Natural killer cell treated with Interleukin-12 subunit alpha and Interleukin-12 subunit beta and Interleukin-15 and Interleukin-18, amount 100 ng/mL, for 72 hours (primary cell): ENCODE data around the gene TELO2. TPM values are rescaled to one million over a fixed set of nuclear protein-coding genes. Genes with fewer than 3 reads are reported as not detected.

Source experiments
- ATAC-seq, 2 donors: fragments of 150-1000 bp; cut with Tn5 transposase in 1 of 2; sonication (Bioruptor Pico), chemical (Tn5 transposase) in 1 of 2; 2 replicates each; pipeline ENCODE4 v1.10.0; 2021
- DNase-seq: peaks from one replicate; pipeline ENCODE4 v3.0.0; 2022; ENCODE audit warnings: low spot score
- H3K27ac Mint-ChIP-seq, 2 donors: 1 replicate in 1 of 2; 2 replicates in 1 of 2; pipeline ENCODE4 v1.8.0; 2022; ENCODE audit warnings: mixed read lengths in 2 of 2, mild to moderate bottlenecking in 1 of 2, moderate library complexity in 1 of 2
- H3K27me3 Mint-ChIP-seq, 2 donors: 1 replicate in 1 of 2; 2 replicates in 1 of 2; pipeline ENCODE4 v1.8.0; 2022; ENCODE audit warnings: mixed read lengths in 2 of 2
- H3K36me3 Mint-ChIP-seq: one replicate; pipeline ENCODE4 v1.8.0; 2022; ENCODE audit warnings: mixed read lengths
- H3K4me1 Mint-ChIP-seq, 2 donors: 1 replicate in 1 of 2; 2 replicates in 1 of 2; pipeline ENCODE4 v1.8.0; 2022; ENCODE audit warnings: low read depth in 2 of 2, mixed read lengths in 2 of 2, mild to moderate bottlenecking in 1 of 2
- H3K4me3 Mint-ChIP-seq: one replicate; pipeline ENCODE4 v1.8.0; 2022; ENCODE audit warnings: mixed read lengths
- H3K9me3 Mint-ChIP-seq: 2 replicates; pipeline ENCODE4 v1.8.0; 2022; ENCODE audit warnings: mixed read lengths
- total RNA-seq, 2 donors: library from RNA; stranded (reverse); gene quantifications; one replicate each; pipeline ENCODE4 v1.2.3, GENCODE V29; 2022

TELO2 gene
- total RNA-seq, 2 donors from 2014 or later: 55.5 to 156 TPM

DNA sequence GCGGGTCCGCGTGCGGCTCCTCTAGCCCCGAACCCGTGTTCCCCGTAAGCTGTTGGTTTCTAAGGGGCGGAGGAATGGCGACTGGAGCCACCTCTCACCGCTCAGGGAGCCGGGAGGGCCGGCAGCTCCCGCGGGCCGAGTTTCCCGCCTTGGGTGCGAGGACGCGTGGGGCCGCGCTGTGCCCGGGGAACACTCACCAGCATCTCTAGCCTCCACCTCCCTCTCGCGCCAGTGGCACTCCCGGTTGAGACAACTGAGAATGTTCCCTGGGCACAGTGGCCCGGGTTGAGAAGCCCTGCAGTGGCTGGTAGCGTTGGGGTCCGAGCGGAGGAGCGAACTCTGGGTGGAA is 560 bp downstream of the TELO2 start:
- no peaks in the 10 kb centered on the region for H3K27me3 Mint-ChIP-seq
- no peaks in the 10 kb centered on the region for H3K9me3 Mint-ChIP-seq
- H3K36me3 Mint-ChIP-seq: no peaks in the 10 kb centered on the region
- H3K27ac Mint-ChIP-seq: peak overlapping the region in 1 of 2 donors; percentile 88
- DNase-seq (peak; percentile 60), ATAC-seq (peak; percentile 22 to 29)
- peaks cover 7 to 8% of the 10 kb centered on the region in 2 donors for H3K4me1 Mint-ChIP-seq
- H3K4me3 Mint-ChIP-seq: peak overlapping the region; percentile 88

DNA sequence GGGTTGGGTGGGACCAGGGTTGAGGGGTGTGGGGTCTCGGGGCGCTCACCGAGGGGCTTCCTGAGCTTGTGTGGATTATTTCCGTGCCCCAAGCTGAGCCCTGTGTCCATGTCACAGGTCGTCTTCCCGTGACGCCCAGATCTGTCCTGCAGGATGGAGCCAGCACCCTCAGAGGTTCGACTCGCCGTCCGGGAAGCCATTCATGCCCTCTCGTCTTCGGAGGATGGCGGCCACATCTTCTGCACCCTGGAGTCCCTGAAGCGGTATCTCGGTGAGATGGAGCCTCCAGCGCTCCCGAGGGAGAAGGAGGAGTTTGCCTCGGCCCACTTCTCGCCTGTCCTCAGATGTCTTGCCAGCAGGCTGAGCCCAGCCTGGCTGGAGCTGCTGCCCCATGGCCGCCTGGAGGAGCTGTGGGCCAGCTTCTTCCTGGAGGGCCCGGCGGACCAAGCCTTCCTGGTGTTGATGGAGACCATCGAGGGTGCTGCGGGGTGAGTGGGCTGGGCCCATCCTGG is 1.0 kb downstream of the TELO2 start:
- no peaks in the 10 kb centered on the region for H3K36me3 Mint-ChIP-seq
- no peaks in the 10 kb centered on the region for H3K9me3 Mint-ChIP-seq
- H3K4me1 Mint-ChIP-seq: peaks cover 7 to 8% of the 10 kb centered on the region in 2 donors
- DNase-seq (peak; percentile 57), ATAC-seq (no peak)
- peak overlapping the region in 1 of 2 donors; percentile 88 for H3K27ac Mint-ChIP-seq
- no peaks in the 10 kb centered on the region for H3K27me3 Mint-ChIP-seq
- H3K4me3 Mint-ChIP-seq: peak overlapping the region; percentile 88

DNA sequence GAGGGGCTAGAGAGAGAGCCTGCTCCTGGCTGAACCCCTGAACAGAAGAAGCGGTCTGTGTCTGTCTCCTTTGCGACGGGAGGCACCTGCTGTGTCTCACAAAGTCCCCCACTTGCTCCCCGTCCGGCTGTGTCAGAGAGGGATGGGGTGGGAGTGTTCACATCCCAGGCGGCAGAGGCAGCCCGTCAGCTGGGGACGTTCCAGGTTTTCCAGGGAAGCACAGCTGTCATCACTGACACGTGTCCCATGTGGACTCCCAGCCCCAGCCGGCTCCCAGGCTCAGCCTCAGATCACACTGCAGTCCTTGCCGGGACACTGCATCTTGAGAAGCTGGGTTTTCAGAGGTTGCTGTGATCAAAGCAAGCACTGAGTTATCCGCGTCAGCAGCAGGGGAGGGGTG is 1.6 kb downstream of the TELO2 start:
- Mint-ChIP-seq H3K27ac (no peak overlapping the region), H3K4me3 (peak overlapping the region; percentile 88), H3K4me1 (peaks cover 7 to 8% of the 10 kb centered on the region in 2 donors)

DNA sequence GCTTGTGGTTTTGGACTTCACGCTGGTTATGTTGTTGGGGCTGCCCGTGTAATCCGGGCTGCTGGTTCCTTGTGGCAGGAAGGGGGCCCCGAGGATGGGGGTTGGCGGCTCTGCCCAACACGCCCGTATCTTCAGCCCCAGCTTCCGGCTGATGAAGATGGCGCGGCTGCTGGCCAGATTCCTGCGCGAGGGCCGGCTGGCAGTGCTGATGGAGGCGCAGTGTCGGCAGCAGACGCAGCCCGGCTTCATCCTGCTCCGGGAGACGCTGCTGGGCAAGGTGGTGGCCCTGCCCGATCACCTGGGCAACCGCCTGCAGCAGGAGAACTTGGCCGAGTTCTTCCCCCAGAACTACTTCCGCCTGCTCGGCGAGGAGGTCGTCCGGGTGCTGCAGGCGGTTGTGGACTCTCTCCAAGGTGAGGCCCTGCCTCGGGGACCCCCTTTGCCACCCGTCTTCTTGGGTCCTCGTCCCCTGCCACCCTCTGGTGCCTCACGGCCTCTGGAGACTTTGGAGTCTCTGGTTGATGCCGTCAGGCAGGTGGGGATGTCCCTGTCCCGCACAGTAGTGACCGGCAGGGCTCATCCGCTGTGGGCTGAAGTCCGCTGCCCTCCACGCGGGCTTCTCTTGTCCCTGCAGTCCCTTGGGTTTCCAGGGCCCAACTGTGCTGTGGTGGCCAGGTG is 2.2 kb downstream of the TELO2 start:
- Mint-ChIP-seq H3K27me3 (no peaks in the 10 kb centered on the region), H3K9me3 (no peaks in the 10 kb centered on the region), H3K4me3 (no peak overlapping the region), H3K4me1 (peaks cover 7 to 8% of the 10 kb centered on the region in 2 donors), H3K36me3 (no peaks in the 10 kb centered on the region), H3K27ac (no peak overlapping the region)
- DNase-seq (no peak), ATAC-seq (no peak)

More for the DNA sequence above, 1.6 kb downstream of the TELO2 start:
- Mint-ChIP-seq H3K27me3 (no peaks in the 10 kb centered on the region), H3K9me3 (no peaks in the 10 kb centered on the region), H3K36me3 (no peaks in the 10 kb centered on the region)
- DNase-seq: no peak
- ATAC-seq: no peak

DNA sequence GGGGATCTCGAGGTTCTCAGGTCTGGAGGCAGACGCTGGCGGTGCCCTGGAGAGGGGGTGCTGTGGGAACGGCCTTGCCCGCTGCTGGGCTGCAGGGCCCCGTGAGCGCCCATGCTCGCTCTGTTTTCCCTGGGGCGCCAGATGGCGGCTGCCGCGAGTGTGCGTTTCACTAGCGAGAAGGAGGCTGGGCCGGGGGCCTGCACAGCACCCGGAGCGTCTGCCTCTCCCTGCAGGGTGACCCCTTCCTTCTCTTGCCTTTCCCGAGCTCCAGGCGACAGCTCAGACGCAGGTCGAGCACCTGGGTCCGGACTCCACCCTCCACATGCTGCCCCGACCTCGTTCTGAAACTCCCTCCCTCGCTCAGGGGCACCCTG is 2.7 kb downstream of the TELO2 start:
- ATAC-seq (no peak), DNase-seq (no peak)
- Mint-ChIP-seq H3K4me3 (no peak overlapping the region), H3K36me3 (no peaks in the 10 kb centered on the region), H3K27ac (no peak overlapping the region), H3K9me3 (no peaks in the 10 kb centered on the region), H3K27me3 (no peaks in the 10 kb centered on the region), H3K4me1 (peaks cover 7 to 8% of the 10 kb centered on the region in 2 donors)

DNA sequence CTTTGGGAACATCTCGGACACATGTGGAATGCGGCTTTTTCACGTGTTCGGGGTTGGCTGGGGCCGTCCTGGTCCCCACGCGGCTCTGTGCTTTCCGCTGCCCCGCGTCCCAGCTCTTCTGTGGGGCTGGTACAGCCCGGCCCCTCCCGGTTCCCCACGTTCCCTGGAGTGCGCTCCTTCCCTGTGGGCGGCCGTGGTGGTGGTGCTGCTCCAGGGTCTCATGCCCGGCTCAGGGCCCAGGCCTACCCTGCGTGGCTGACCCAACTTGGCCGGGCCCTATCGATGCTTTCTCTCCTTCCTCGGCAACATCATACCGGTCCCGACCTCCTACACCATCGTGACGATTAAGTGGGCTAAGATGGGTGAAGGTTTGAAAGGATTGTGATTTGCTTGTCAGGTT is 3.3 kb downstream of the TELO2 start:
- no peak for ATAC-seq
- Mint-ChIP-seq H3K36me3 (no peaks in the 10 kb centered on the region), H3K4me3 (no peak overlapping the region), H3K27me3 (no peaks in the 10 kb centered on the region), H3K9me3 (no peaks in the 10 kb centered on the region), H3K4me1 (peaks cover 7 to 8% of the 10 kb centered on the region in 2 donors), H3K27ac (no peak overlapping the region)
- no peak for DNase-seq

DNA sequence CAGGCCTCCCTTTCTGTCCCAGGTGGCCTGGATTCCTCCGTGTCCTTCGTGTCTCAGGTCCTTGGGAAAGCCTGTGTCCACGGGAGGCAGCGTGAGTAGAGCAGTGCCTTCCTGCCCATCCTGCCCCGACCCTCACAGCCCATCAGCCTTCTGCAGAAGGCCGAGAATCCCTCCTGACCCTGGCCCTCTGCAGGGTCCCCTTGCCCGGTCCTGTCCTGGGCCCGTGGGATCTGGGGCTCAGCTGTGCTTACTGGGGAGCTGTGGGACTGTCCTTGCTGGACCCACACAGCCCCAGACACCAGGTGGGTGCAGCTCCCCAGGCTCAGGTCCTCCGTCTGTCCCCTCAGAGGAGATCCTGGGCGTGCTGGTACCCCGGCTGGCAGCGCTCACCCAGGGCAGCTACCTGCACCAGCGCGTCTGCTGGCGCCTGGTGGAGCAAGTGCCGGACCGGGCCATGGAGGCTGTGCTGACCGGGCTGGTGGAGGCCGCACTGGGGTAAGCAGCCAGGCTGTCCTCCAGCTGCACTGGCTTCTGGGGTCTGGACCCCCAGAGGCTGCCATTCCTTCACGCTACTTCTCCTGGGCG is 3.9 kb downstream of the TELO2 start:
- no peaks in the 10 kb centered on the region for H3K36me3 Mint-ChIP-seq
- H3K27me3 Mint-ChIP-seq: no peaks in the 10 kb centered on the region
- H3K4me1 Mint-ChIP-seq: peaks cover 7 to 8% of the 10 kb centered on the region in 2 donors
- DNase-seq (no peak), ATAC-seq (no peak)
- H3K27ac Mint-ChIP-seq: no peak overlapping the region
- no peaks in the 10 kb centered on the region for H3K9me3 Mint-ChIP-seq
- no peak overlapping the region for H3K4me3 Mint-ChIP-seq

DNA sequence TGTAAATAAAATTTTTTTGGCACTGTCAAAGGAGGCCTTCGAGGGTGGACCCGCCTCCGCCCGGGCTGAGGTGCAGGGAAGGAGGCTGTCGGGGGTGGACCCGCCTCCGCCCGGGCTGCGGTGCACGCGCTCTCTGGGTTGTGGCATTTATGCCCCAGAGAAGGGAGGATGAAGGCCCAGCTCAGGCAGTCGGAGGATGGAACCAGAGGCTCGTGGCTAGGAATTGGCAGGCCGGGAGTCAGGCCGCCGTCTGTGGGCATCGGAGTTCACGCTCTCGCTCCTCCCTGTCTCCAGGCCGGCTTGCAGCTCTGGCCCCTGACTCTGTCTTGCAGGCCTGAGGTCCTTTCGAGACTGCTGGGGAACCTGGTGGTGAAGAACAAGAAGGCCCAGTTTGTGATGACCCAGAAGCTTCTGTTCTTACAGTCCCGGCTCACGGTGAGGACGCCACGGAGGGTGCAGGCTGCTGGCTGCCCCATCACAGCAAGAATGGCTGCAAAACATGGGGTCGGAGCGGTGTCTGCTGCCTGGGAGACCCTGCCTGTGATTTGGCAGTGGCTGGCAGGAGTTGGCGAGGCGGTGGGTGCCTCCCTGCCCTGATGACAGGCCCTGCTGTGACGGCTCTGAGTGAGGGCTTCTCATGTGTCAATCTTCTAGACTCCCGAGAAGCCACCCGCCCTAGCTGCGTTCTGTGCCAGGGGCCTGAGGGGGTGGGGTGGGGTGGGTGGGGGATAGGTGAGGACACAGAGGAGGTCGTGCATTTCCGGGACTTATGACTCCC is 5.9 kb downstream of the TELO2 start:
- no peak for DNase-seq
- no peak for ATAC-seq
- Mint-ChIP-seq H3K27me3 (no peaks in the 10 kb centered on the region), H3K4me1 (no peaks in the 10 kb centered on the region), H3K36me3 (no peaks in the 10 kb centered on the region), H3K27ac (no peak overlapping the region), H3K4me3 (no peak overlapping the region), H3K9me3 (no peaks in the 10 kb centered on the region)

DNA sequence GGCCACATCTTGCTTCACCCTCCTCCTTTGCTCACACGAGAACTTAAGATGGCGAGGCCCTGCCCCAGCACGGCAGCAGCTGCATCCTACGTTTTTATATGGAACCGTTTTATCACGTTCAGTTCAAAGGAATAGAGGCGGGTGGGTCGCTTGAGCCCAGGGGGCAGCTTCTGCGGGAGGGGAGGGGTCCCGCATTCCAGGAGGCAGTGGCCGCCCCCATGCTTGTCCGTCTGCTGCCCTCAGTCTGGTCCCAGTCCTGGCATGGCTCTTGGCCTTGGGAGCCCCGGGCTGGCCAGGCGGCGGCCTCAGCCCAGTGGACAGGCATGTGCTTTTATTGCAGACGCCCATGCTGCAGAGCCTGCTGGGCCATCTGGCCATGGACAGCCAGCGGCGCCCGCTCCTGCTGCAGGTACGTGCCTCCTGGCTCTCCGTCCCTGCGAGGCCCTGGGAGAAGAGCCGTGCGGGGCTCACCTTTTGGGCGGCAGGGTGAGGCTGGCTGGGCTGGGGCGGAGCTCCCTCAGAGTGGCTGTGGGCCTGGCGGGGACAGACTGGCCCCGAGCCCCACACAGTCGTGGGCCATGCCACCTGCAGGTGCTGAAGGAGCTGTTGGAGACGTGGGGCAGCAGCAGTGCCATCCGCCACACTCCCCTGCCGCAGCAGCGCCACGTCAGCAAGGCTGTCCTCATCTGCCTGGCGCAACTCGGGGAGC is 6.8 kb downstream of the TELO2 start:
- no peaks in the 10 kb centered on the region for H3K4me1 Mint-ChIP-seq
- no peak for DNase-seq
- no peak overlapping the region for H3K4me3 Mint-ChIP-seq
- ATAC-seq: no peak
- H3K27ac Mint-ChIP-seq: no peak overlapping the region
- no peaks in the 10 kb centered on the region for H3K36me3 Mint-ChIP-seq
- no peaks in the 10 kb centered on the region for H3K27me3 Mint-ChIP-seq
- H3K9me3 Mint-ChIP-seq: no peaks in the 10 kb centered on the region

DNA sequence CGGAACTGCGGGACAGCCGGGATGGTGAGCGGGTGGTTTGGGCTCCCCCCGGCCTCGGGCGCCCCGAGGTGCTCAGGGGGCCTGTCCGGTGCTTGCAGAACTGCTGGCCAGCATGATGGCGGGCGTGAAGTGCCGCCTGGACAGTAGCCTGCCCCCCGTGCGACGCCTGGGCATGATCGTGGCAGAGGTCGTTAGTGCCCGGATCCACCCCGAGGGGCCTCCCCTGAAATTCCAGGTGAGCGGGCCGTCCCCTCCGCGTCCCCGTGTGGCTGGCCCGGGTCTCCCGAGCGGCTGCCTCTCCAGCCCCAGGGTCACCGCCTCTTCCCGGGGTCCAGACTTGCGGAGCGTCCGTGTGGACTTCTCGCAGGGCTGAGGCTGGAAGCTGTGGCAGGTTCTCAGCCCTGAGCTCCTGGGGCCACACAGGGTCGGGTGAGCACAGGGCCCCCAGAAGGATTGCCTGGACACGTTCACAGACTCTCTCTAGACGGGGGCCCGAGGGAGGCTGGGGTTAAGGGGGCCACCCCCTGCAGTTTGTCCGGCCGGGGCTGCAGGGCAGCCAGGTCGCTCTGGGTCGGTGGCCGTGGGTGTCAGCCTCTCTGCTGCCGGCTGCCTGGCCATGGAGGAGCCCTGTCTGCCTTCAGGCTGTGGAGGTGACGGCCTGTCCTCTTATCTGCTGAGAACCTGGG is 7.4 kb downstream of the TELO2 start:
- Mint-ChIP-seq H3K9me3 (no peaks in the 10 kb centered on the region), H3K4me3 (no peak overlapping the region), H3K27ac (no peak overlapping the region), H3K36me3 (no peaks in the 10 kb centered on the region), H3K27me3 (no peaks in the 10 kb centered on the region), H3K4me1 (no peaks in the 10 kb centered on the region)
- ATAC-seq (no peak), DNase-seq (no peak)

DNA sequence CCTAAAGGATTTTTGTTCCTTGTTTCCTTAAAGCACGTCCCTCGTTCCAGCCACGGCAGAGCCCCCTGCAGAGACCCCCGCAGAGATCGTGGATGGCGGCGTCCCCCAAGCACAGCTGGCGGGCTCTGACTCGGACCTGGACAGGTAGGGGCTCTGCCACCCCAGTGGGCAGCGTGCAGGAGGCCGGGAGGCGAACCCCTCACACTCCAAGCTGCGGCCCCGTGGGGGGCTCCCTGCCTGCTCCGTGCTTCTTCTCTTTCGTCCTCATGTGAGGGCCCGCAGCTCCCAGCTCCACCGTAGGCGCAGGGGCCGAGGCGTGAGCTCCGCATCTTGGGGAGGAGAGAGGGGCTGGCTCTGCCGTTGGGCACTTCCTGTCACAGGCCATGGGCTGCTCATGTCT is 8.5 kb downstream of the TELO2 start:
- Mint-ChIP-seq H3K27ac (no peak overlapping the region), H3K9me3 (no peaks in the 10 kb centered on the region)

DNA sequence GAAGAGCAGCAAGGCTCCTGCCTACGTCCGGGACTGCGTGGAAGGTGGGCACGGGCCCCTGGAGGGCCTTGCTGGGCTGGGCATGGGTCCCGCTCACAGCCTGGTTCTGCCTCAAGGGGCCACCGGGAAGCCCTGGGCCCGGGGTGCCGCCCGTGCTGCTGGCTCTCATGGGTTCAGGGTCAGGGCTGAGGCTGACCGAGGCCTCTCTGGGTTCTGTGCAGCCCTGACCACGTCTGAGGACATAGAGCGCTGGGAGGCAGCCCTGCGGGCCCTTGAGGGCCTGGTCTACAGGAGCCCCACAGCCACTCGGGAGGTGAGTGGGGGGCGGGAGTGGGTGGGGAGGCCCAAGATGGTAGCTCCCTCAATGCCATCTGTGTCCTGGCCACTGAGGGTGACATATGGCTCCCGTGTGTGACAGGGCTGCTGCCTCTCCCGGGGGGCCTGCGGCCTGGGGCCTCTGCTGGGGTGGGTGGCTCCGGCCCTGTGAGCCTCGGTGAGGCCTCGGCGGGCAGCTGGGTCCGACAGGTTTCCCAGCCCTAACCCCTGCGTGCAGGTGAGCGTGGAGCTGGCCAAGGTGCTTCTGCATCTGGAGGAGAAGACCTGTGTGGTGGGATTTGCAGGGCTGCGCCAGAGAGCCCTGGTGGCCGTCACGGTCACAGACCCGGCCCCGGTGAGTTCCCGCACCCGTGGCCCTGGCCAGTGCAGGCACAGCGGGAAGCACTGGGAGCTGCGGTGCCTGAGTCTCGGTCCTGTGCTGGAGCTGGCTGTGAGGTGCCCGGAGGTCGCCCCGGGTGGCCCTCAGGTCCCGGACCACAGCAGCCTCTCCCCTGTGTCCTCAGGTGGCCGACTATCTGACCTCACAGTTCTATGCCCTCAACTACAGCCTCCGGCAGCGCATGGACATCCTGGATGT is 9.2 kb downstream of the TELO2 start:
- DNase-seq (peak; percentile 56), ATAC-seq (no peak)
- Mint-ChIP-seq H3K4me3 (no peak overlapping the region), H3K27me3 (no peaks in the 10 kb centered on the region), H3K9me3 (no peaks in the 10 kb centered on the region), H3K27ac (no peak overlapping the region), H3K36me3 (no peaks in the 10 kb centered on the region), H3K4me1 (no peaks in the 10 kb centered on the region)

More for the DNA sequence above, 8.5 kb downstream of the TELO2 start:
- H3K4me3 Mint-ChIP-seq: no peak overlapping the region
- no peaks in the 10 kb centered on the region for H3K36me3 Mint-ChIP-seq
- no peaks in the 10 kb centered on the region for H3K4me1 Mint-ChIP-seq
- DNase-seq: no peak
- no peak for ATAC-seq
- H3K27me3 Mint-ChIP-seq: no peaks in the 10 kb centered on the region
